H9 (cell line): ENCODE results near the gene ACYP2. TPM values are rescaled to one million over a fixed set of nuclear protein-coding genes. Genes with fewer than 3 reads are reported as not detected.

ENCODE experiments used
- DNase-seq: peaks from one replicate; pipeline ENCODE4 v3.0.0-alpha.2; 2017
- H2AFZ ChIP-seq: one replicate; pipeline ENCODE4 v1.6.1; 2013; ENCODE audit warnings: mild to moderate bottlenecking, low read length, control low read depth, moderate library complexity
- H2AK5ac ChIP-seq: 2 replicates; pipeline ENCODE4 v1.6.1; 2013; ENCODE audit warnings: low read length, control low read depth, mixed read lengths; ENCODE audit not compliant: insufficient read length
- H2BK120ac ChIP-seq: one replicate; pipeline ENCODE4 v1.6.1; 2013; ENCODE audit warnings: low read depth, mild to moderate bottlenecking, low read length, control low read depth, inconsistent platforms; ENCODE audit not compliant: poor library complexity, severe bottlenecking
- H2BK12ac ChIP-seq: 2 replicates; pipeline ENCODE4 v1.6.1; 2013; ENCODE audit warnings: low read length, control low read depth, mixed read lengths, low read depth; ENCODE audit not compliant: insufficient read length
- H2BK15ac ChIP-seq: 2 replicates; pipeline ENCODE4 v1.6.1; 2013; ENCODE audit warnings: low read depth, low read length, control low read depth
- H2BK20ac ChIP-seq: one replicate; pipeline ENCODE4 v1.6.1; 2013; ENCODE audit warnings: low read depth, mild to moderate bottlenecking, low read length, control low read depth, inconsistent platforms; ENCODE audit not compliant: poor library complexity, severe bottlenecking
- H2BK5ac ChIP-seq: 2 replicates; pipeline ENCODE4 v1.6.1; 2013; ENCODE audit warnings: low read length, control low read depth, mixed read lengths; ENCODE audit not compliant: insufficient read length
- H3K14ac ChIP-seq: 2 replicates; pipeline ENCODE4 v1.6.1; 2013; ENCODE audit warnings: low read length, control low read depth; ENCODE audit not compliant: insufficient read depth
- H3K18ac ChIP-seq: 2 replicates; pipeline ENCODE4 v1.6.1; 2013; ENCODE audit warnings: low read depth, mild to moderate bottlenecking, mixed read lengths, low read length, control low read depth; ENCODE audit not compliant: insufficient read length
- H3K23ac ChIP-seq: 2 replicates; pipeline ENCODE4 v1.6.1; 2013; ENCODE audit warnings: low read length, control low read depth, mixed read lengths, low read depth; ENCODE audit not compliant: insufficient read length
- H3K23me2 ChIP-seq: 2 replicates; pipeline ENCODE4 v1.6.1; 2013; ENCODE audit warnings: low read depth, mild to moderate bottlenecking, mixed read lengths, low read length, control low read depth; ENCODE audit not compliant: insufficient read length, poor library complexity, severe bottlenecking
- H3K27ac ChIP-seq: 2 replicates; pipeline ENCODE4 v1.5.1; 2013; ENCODE audit warnings: low read length, control low read depth, mixed read lengths, low read depth; ENCODE audit not compliant: insufficient read length
- H3K27me3 ChIP-seq: 2 replicates; pipeline ENCODE4 v1.6.1; 2013; ENCODE audit warnings: low read length, control low read depth, inconsistent platforms; ENCODE audit not compliant: insufficient read depth
- H3K4ac ChIP-seq: 2 replicates; pipeline ENCODE4 v1.6.1; 2013; ENCODE audit warnings: low read depth, mild to moderate bottlenecking, control low read depth, inconsistent platforms, low read length, moderate library complexity
- H3K4me1 ChIP-seq: 2 replicates; pipeline ENCODE4 v1.6.1; 2013; ENCODE audit warnings: low read length, control low read depth, inconsistent platforms; ENCODE audit not compliant: insufficient read depth
- H3K4me2 ChIP-seq: 2 replicates; pipeline ENCODE4 v1.6.1; 2013; ENCODE audit warnings: low read length, control low read depth, mixed read lengths; ENCODE audit not compliant: insufficient read length, insufficient read depth
- H3K56ac ChIP-seq: 2 replicates; pipeline ENCODE4 v1.6.1; 2013; ENCODE audit warnings: low read depth, mild to moderate bottlenecking, mixed read lengths, low read length, control low read depth; ENCODE audit not compliant: insufficient read length
- H3K79me1 ChIP-seq: 2 replicates; pipeline ENCODE4 v1.6.1; 2013; ENCODE audit warnings: low read depth, mild to moderate bottlenecking, moderate library complexity, low read length, control low read depth, inconsistent platforms; ENCODE audit not compliant: insufficient read depth, poor library complexity, severe bottlenecking
- H3K79me2 ChIP-seq: 2 replicates; pipeline ENCODE4 v1.6.1; 2013; ENCODE audit warnings: low read length, control low read depth, inconsistent platforms; ENCODE audit not compliant: insufficient read depth
- H3K9ac ChIP-seq: 2 replicates; pipeline ENCODE4 v1.6.1; 2013; ENCODE audit warnings: low read length, control low read depth, mixed read lengths; ENCODE audit not compliant: insufficient read length; ENCODE audit errors: extremely low read depth
- H3K9me3 ChIP-seq: one replicate; pipeline ENCODE4 v1.6.1; 2013; ENCODE audit warnings: low read depth, low read length, inconsistent platforms; ENCODE audit not compliant: control insufficient read depth
- H3T11ph ChIP-seq: one replicate; pipeline ENCODE4 v1.6.1; 2013; ENCODE audit warnings: mild to moderate bottlenecking, low read length, control low read depth, inconsistent platforms
- H4K20me1 ChIP-seq: one replicate; pipeline ENCODE4 v1.6.1; 2013; ENCODE audit not compliant: control insufficient read depth, insufficient read length, insufficient read depth
- H4K5ac ChIP-seq: 2 replicates; pipeline ENCODE4 v1.6.1; 2013; ENCODE audit warnings: low read depth, mild to moderate bottlenecking, mixed read lengths, low read length, control low read depth; ENCODE audit not compliant: insufficient read length
- H4K8ac ChIP-seq: replicated peaks from 2 replicates; pipeline ENCODE4 v1.6.1; 2013; ENCODE audit warnings: low read length, control low read depth, mixed read lengths, low read depth; ENCODE audit not compliant: insufficient read length
- H4K91ac ChIP-seq: 2 replicates; pipeline ENCODE4 v1.6.1; 2013; ENCODE audit warnings: low read depth, mild to moderate bottlenecking, moderate library complexity, mixed read lengths, low read length, control low read depth; ENCODE audit not compliant: insufficient read length
- H3K27ac Mint-ChIP-seq, 3 experiments: 2 replicates in 2 of 3; 3 replicates in 1 of 3; pipeline ENCODE4 v1.8.0; 2020 to 2021; ENCODE audit warnings: mixed read lengths in 3 of 3, mild to moderate bottlenecking in 1 of 3, moderate library complexity in 1 of 3
- H3K27me3 Mint-ChIP-seq: 2 replicates; pipeline ENCODE4 v1.8.0; 2021; ENCODE audit warnings: low read depth, mild to moderate bottlenecking, moderate library complexity, mixed read lengths
- H3K36me3 Mint-ChIP-seq, 3 experiments: 2 replicates in 2 of 3; 3 replicates in 1 of 3; pipeline ENCODE4 v1.8.0; 2020 to 2021; ENCODE audit warnings: low read depth in 3 of 3, mixed read lengths in 3 of 3; ENCODE audit not compliant: insufficient read depth in 1 of 3
- H3K4me1 Mint-ChIP-seq, 2 experiments: 2 replicates each; pipeline ENCODE4 v1.8.0; 2020; ENCODE audit warnings: mixed read lengths in 2 of 2
- H3K4me3 Mint-ChIP-seq, 2 experiments: 2 replicates in 1 of 2; 3 replicates in 1 of 2; pipeline ENCODE4 v1.8.0; 2020 to 2021; ENCODE audit warnings: mild to moderate bottlenecking in 2 of 2, mixed read lengths in 2 of 2, moderate library complexity in 1 of 2
- H3K9me3 Mint-ChIP-seq, 2 experiments: 2 replicates in 1 of 2; 3 replicates in 1 of 2; pipeline ENCODE4 v1.8.0; 2020; ENCODE audit warnings: mild to moderate bottlenecking in 2 of 2, mixed read lengths in 2 of 2, moderate library complexity in 1 of 2
- WGBS: extraction: QIAGEN DNeasy Blood & Tissue Kit; methylation state at CpG from one replicate; pipeline ENCODE4 v1.1.7; 2013; ENCODE audit warnings: missing lambda C conversion rate, low lambda C conversion rate, mixed read lengths; ENCODE audit not compliant: insufficient read length; ENCODE audit errors: extremely low coverage; 5-methylcytosine and 5-hydroxymethylcytosine counted together
- total RNA-seq: library from RNA; stranded (reverse); gene quantifications from 2 replicates; pipeline ENCODE4 v1.2.1, GENCODE V29; 2021
- TF ChIP-seq, protein P1 (sequence below): fragments of 200-600 bp; sonication (generic); conservative IDR thresholded peaks from 3 replicates; pipeline ENCODE4 v1.8.0; 2021; ENCODE audit warnings: antibody characterized with exemption, mild to moderate bottlenecking

ACYP2 gene
- total RNA-seq, 1 experiment from 2014 or later = 3.2 TPM

- DNase-seq = no peak
- Histone ChIP-seq H2BK120ac (no peak overlapping the region), H3K18ac (no peak overlapping the region), H4K20me1 (no peaks in the 10 kb centered on the region), H2BK20ac (no peak overlapping the region), H2BK5ac (no peak overlapping the region), H3K14ac (no peak overlapping the region), H2BK12ac (no peak overlapping the region), H3K9me3 (no peaks in the 10 kb centered on the region), H2BK15ac (no peak overlapping the region), H3K79me1 (no peaks in the 10 kb centered on the region), H2AFZ (no peak overlapping the region), H2AK5ac (no peak overlapping the region), H3K9ac (no peak overlapping the region), H4K5ac (no peak overlapping the region), H3K23me2 (peaks cover 4% of the 10 kb centered on the region), H3K79me2 (no peaks in the 10 kb centered on the region), H3K23ac (no peak overlapping the region), H3K27ac (no peak overlapping the region), H4K91ac (no peak overlapping the region), H3K4me1 (no peaks in the 10 kb centered on the region), H3K4me2 (no peak overlapping the region), H3K4ac (no peak overlapping the region), H4K8ac (no peak overlapping the region), H3T11ph (no peak overlapping the region), H3K56ac (no peak overlapping the region), H3K27me3 (peaks cover 3% of the 10 kb centered on the region; the same call in 1 of the 2 replicates)
- H3K4me3 Mint-ChIP-seq = no peak overlapping the region
- TF ChIP-seq, protein P1, sequence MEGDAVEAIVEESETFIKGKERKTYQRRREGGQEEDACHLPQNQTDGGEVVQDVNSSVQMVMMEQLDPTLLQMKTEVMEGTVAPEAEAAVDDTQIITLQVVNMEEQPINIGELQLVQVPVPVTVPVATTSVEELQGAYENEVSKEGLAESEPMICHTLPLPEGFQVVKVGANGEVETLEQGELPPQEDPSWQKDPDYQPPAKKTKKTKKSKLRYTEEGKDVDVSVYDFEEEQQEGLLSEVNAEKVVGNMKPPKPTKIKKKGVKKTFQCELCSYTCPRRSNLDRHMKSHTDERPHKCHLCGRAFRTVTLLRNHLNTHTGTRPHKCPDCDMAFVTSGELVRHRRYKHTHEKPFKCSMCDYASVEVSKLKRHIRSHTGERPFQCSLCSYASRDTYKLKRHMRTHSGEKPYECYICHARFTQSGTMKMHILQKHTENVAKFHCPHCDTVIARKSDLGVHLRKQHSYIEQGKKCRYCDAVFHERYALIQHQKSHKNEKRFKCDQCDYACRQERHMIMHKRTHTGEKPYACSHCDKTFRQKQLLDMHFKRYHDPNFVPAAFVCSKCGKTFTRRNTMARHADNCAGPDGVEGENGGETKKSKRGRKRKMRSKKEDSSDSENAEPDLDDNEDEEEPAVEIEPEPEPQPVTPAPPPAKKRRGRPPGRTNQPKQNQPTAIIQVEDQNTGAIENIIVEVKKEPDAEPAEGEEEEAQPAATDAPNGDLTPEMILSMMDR = no peak
- no peak overlapping the region for H3K27ac Mint-ChIP-seq
- peaks cover 8 to 10% (median 10%) of the 10 kb centered on the region in 3 experiments for H3K36me3 Mint-ChIP-seq
- H3K4me1 Mint-ChIP-seq = peaks cover 5 to 7% of the 10 kb centered on the region in 2 experiments
- peaks cover 25% of the 10 kb centered on the region for H3K27me3 Mint-ChIP-seq
- H3K9me3 Mint-ChIP-seq = peaks cover 20 to 23% of the 10 kb centered on the region in 2 experiments; a peak in 4 of 5 replicates
- WGBS = no CpG with 5 or more reads among the region's 1 CpG
Observed at GRCh38 chr2:54325148-54325547, 209.7 kb downstream of the ACYP2 start.
